Neuron (in vitro differentiated cells): ENCODE measurements around the gene P3H2.

Source experiments
- H2AFZ ChIP-seq: one replicate; pipeline ENCODE4 v1.6.1; 2013; ENCODE audit warnings: low read depth, mild to moderate bottlenecking, inconsistent platforms, low read length, moderate library complexity
- H3K27me3 ChIP-seq: one replicate; pipeline ENCODE4 v1.6.1; 2013; ENCODE audit warnings: low read length; ENCODE audit not compliant: insufficient read depth
- H3K36me3 ChIP-seq: one replicate; pipeline ENCODE4 v1.6.1; 2013; ENCODE audit warnings: low read length; ENCODE audit not compliant: insufficient read depth
- H3K4me1 ChIP-seq: one replicate; pipeline ENCODE4 v1.6.1; 2013; ENCODE audit warnings: low read length; ENCODE audit not compliant: insufficient read depth
- H3K4me3 ChIP-seq: 2 replicates; pipeline ENCODE4 v1.5.1; 2013; ENCODE audit warnings: mild to moderate bottlenecking, low read length, moderate library complexity
- H3K9me3 ChIP-seq: one replicate; pipeline ENCODE4 v1.6.1; 2013; ENCODE audit warnings: low read length

P3H2 gene

DNA sequence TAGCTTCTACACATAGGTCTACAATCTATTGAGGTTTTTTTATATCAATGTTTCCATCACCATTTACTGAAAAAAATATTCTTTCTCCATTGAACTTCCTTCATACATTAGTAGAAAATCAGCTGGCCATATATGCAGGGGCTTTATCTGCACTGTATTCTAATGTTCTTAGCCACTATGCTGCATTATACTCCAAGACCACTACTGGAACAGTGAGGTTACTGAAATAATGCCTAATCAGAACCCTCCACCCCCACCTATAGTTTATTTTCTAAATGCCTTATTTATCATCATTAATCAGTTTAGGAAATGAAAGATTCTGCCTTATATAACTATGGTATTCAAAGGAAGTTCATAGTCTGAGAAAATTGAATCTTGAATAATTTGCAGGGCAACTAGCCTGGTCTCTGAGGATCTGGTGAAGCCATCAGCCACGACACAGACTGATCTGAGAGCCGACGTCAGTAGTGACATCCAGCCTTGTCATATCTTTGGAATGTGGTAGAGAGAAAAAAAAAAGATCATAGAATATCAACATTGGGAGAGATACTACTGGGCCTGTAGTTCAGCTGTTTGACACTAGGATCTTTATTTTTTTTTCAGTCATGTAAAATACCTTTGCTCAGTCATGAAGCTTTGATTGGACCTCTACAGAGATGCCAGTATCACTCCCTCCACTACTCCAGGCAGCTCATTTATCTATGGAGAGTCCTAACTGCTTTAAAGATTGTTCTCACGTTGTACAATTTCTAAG lies 66.6 kb downstream of the P3H2 start:
- peaks cover 13% of the 10 kb centered on the region for H3K4me1 ChIP-seq

DNA sequence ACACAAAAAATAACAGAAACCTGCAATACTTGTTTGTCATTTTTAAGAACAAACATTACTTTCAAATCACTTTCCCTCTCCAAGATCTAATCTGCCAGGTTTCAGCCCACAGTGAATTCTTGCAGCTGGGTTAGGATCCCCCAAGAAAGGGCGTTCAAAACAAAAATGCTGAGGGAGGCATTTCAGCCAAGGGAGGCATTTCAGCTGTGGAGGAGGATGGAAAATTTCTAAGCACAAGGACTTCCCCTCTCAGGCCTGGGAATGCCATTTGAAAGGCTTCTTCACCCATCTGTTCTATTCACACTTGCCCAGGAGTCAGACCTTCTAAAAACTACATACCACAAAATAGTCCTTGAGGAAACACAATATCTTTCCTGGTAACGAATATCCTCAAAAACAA lies 69.1 kb downstream of the P3H2 start:
- no peak overlapping the region for H3K4me3 ChIP-seq
- H3K4me1 ChIP-seq: peaks cover 3% of the 10 kb centered on the region
- H3K9me3 ChIP-seq: no peaks in the 10 kb centered on the region
- no peaks in the 10 kb centered on the region for H3K27me3 ChIP-seq
- no peaks in the 10 kb centered on the region for H3K36me3 ChIP-seq
- H2AFZ ChIP-seq: no peak overlapping the region

More for the DNA sequence above, 66.6 kb downstream of the P3H2 start:
- H3K27me3 ChIP-seq: no peaks in the 10 kb centered on the region
- no peak overlapping the region for H3K4me3 ChIP-seq
- H2AFZ ChIP-seq: no peak overlapping the region
- H3K36me3 ChIP-seq: no peaks in the 10 kb centered on the region
- H3K9me3 ChIP-seq: no peaks in the 10 kb centered on the region

DNA sequence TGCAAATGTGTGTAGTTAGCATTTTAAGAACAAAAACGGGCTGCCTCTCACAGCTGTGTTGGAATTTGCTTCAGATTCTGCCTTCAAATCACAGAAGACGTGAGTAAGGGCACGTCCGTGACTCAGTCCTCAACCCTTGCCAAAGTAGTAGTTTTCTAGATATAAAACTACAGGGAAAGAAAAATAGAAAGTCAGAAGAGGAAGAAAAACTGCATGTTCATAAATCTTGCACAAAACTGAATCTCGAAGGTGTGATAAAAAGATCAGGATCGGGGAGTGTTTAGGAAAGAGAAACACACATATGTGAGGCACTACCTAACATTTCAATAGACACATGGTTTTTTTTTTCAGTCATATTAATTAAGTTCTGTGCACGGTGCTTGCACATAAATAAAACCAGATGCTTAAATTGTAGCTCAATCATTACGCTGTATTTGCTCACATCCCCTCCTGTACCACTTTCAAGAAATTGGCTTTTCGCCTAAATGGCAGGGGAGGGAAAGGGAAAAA lies 71.7 kb downstream of the P3H2 start:
- no peaks in the 10 kb centered on the region for H3K36me3 ChIP-seq
- no peak overlapping the region for H2AFZ ChIP-seq
- peaks cover 3% of the 10 kb centered on the region for H3K4me1 ChIP-seq
- H3K9me3 ChIP-seq: no peaks in the 10 kb centered on the region
- H3K27me3 ChIP-seq: no peaks in the 10 kb centered on the region
- H3K4me3 ChIP-seq: no peak overlapping the region

DNA sequence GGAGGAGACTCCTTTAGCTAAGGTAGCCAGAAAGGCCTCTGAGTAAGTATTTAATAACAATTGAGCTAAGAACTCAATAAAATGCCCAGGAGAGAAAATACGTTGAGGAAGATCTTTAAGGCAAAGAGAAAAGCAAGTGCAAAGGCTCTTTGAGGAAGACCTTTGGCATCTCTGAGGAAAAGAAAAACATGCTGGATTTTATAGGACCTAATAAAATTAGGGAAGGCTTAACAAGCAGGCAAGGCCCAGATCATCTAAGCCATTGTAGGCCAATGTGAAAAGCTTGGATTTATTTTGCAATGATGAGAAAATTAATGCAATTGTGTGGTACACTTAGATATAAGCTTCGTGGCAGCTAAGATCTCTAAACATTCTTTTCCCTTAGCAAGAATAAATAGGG lies 75.7 kb downstream of the P3H2 start:
- Histone ChIP-seq H3K4me3 (no peak overlapping the region), H3K4me1 (peaks cover 13% of the 10 kb centered on the region), H3K27me3 (no peaks in the 10 kb centered on the region), H3K9me3 (no peaks in the 10 kb centered on the region), H3K36me3 (no peaks in the 10 kb centered on the region), H2AFZ (no peak overlapping the region)

DNA sequence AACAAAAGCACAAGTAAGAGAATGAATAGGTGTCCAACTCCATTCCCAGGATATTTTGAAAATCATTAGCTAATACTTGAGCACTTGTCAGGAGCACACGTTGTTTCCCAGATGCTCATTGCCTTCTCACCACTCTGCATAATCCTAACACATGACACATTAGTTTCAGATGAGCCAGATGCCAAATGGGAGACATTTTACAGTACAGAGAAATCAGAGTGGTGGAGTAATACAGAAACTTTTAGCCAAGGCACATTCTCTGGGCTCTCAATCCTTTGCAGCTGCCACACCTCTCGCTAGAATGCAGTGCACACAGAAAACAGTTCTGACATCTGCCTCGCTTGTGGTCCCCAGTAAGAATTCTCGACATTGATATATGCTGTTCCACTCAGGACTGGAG lies 76.6 kb downstream of the P3H2 start:
- no peak overlapping the region for H2AFZ ChIP-seq
- no peak overlapping the region for H3K4me3 ChIP-seq
- H3K4me1 ChIP-seq: peaks cover 13% of the 10 kb centered on the region
- no peaks in the 10 kb centered on the region for H3K9me3 ChIP-seq
- no peaks in the 10 kb centered on the region for H3K36me3 ChIP-seq
- no peaks in the 10 kb centered on the region for H3K27me3 ChIP-seq

DNA sequence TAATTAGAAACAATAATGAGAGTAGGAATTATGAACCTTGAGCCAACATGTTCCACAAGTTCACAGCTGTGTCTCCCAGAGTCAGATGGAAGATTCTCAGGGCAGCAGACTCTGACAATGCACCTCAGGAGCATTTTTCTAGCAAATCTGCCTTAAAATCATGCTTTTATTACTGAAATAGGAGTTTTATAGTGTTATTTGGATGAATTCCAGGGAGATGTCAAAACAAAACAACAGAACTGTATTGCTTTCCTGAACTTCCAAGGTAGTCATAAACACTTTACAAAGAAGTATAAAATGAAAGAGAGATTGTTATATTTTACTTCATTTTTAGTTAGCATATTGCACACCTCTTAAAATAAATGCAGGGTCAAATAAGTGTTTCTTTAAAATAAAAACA lies 77.0 kb downstream of the P3H2 start:
- H3K27me3 ChIP-seq: no peaks in the 10 kb centered on the region
- H2AFZ ChIP-seq: no peak overlapping the region
- no peaks in the 10 kb centered on the region for H3K36me3 ChIP-seq
- H3K9me3 ChIP-seq: no peaks in the 10 kb centered on the region
- H3K4me3 ChIP-seq: no peak overlapping the region
- H3K4me1 ChIP-seq: peaks cover 13% of the 10 kb centered on the region

DNA sequence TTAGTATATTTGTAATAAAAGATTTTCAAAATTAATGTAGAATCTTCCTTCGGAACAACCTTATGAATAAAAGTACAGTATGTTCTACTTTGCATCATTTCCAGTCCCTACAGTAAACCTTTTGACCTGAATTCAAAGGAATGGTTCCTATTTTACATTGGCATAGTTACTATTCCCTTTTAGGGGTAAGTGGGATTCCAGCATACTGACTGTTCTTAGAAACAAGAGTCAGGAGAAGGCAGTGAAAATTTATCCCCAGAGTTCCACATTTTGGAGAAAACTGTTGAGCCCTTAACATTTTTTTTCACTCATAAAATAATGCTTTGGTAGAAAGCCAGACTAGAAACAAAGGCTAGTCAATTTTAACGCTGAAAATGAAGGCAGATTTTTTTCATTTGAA lies 78.1 kb downstream of the P3H2 start:
- H3K4me3 ChIP-seq: no peak overlapping the region

DNA sequence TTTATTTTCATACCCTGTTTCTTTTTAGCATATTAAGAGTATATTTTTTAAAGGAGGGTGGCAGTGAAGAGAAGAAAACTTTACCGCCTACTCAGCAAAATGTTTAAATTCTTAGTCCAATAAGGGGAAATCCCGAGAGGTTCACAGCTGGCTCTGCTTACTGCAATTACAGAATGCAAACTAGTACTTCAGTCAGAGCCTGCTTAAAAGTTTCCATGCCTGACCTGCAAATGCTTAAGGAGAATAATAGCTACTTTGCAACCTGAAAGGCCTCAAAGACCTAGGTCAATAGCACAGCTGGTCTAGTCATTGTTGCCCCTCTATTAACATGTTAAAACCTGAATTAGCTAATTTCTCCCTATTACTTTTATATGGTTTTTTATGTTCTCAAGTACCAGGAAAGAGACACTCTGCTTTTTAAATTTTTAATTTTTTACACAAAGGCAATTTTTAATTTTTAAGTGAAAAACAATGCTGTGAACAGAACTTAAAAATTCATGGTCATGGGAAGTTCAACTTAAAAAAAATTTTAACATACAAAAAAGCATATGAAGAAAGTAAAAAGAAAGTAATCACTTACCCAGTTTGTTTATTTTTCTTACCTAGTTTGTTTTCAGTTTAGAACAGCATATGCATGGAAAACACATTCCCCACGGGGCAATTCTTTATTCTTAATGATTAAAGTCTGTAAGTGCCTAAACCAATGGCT lies 79.2 kb downstream of the P3H2 start:
- H3K27me3 ChIP-seq: no peaks in the 10 kb centered on the region
- H3K9me3 ChIP-seq: no peaks in the 10 kb centered on the region
- no peaks in the 10 kb centered on the region for H3K36me3 ChIP-seq
- H3K4me1 ChIP-seq: peaks cover 13% of the 10 kb centered on the region
- no peak overlapping the region for H2AFZ ChIP-seq
- no peak overlapping the region for H3K4me3 ChIP-seq

More for the DNA sequence above, 78.1 kb downstream of the P3H2 start:
- Histone ChIP-seq H3K9me3 (no peaks in the 10 kb centered on the region), H3K4me1 (peaks cover 13% of the 10 kb centered on the region), H3K27me3 (no peaks in the 10 kb centered on the region), H3K36me3 (no peaks in the 10 kb centered on the region), H2AFZ (no peak overlapping the region)

DNA sequence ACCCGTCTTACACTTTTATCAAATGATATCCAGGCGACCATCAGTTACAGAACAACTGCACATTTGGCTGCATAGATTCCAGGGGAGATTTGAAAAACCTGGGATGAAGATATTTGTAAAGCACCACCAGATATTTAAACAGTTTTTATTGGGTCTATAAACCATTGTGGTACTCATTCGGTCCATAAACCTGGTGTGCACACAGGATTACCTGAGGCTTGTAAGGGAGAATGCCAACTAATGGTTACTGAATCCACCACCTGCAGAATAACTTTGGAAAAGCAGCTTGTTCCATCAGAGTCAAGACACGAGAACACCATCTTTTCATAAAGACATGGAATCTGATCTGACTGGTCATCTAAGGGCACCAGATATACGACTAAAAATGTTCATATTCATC lies 80.6 kb downstream of the P3H2 start:
- H3K27me3 ChIP-seq: no peaks in the 10 kb centered on the region
- H3K4me1 ChIP-seq: peaks cover 15% of the 10 kb centered on the region
- H3K36me3 ChIP-seq: no peaks in the 10 kb centered on the region
- H2AFZ ChIP-seq: no peak overlapping the region
- no peak overlapping the region for H3K4me3 ChIP-seq
- no peaks in the 10 kb centered on the region for H3K9me3 ChIP-seq

DNA sequence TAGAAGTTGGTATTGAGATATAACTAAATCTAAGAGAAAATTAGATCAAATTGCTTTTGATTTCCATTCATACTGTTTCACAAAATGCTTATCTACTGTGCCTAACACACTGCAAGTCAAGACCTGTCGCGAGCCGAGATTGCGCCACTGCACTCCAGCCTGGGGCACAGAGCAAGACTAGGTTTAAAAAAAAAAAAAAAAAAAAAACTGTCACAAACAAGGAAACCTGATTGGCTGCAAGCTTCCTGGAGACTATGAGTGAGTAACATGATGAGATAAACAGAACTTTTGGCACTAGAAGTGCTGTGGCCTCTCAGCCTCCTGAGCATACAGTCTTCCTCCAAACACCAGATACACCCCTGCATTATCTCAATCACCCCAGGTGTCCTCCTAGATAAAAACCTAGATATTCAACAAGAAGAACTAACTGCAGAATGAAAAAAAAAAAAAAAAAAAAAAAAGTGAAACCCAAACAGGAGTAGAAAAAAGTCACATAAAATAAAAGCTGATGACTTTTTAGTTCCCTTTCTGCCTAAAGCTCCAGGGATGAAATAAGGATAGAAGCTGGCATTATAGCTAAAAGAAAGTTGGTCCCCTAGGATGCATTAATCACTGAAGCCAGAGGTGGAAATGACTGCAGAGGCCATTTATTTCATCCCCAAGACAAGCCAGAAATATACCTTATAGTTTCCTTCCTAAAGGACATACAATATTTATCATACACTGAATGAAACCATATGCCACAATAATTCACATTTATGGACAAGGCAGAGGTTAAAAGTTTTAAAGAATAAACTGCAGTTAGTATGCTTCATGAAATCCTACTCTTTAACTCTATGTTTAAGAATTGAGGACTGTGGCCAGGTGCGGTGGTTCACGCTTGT lies 82.4 kb downstream of the P3H2 start:
- Histone ChIP-seq H2AFZ (no peak overlapping the region), H3K4me1 (peaks cover 15% of the 10 kb centered on the region), H3K9me3 (no peaks in the 10 kb centered on the region), H3K36me3 (no peaks in the 10 kb centered on the region), H3K27me3 (no peaks in the 10 kb centered on the region), H3K4me3 (no peak overlapping the region)

DNA sequence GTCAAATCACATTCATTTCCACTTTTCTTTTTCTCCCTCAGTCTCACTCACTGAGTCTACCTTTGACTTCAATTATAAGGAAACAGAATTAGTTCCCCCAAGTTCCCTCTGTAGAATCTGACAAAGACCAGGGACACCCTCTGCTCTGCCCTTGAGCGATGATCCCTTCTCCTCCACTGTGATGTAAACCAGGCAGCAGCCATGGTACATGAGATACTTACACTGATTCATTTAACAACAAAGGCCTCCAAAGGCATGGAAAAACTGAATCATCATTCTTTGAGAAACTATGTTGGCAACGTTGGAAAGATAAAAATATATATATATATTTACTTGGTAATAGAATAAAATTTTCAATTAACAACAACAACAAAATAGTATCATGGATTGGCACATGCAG lies 84.1 kb downstream of the P3H2 start:
- no peaks in the 10 kb centered on the region for H3K27me3 ChIP-seq
- H3K36me3 ChIP-seq: no peaks in the 10 kb centered on the region
- H3K4me1 ChIP-seq: peaks cover 10% of the 10 kb centered on the region
- no peak overlapping the region for H2AFZ ChIP-seq
- no peaks in the 10 kb centered on the region for H3K9me3 ChIP-seq
- no peak overlapping the region for H3K4me3 ChIP-seq

DNA sequence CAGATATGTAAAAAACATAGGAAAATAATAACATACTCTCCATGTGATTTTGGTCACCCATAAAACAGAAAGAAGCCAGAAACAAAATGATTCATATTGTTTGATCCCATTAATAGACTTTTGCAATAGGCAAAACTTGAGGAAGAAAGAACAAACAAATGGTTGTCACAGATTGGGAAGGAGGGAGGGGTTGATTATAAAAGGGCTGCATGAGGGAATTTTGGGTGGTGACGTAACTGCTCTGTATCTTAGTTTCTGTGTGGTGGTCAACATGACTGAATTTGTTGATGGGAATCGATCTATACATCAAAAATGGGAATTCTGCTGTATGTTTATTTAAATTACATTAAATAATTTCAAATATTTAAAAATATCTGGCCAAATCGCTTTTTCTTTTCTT lies 86.3 kb downstream of the P3H2 start:
- Histone ChIP-seq H3K4me1 (peaks cover 3% of the 10 kb centered on the region), H3K36me3 (no peaks in the 10 kb centered on the region), H3K27me3 (no peaks in the 10 kb centered on the region), H2AFZ (no peak overlapping the region), H3K9me3 (no peaks in the 10 kb centered on the region), H3K4me3 (no peak overlapping the region)

DNA sequence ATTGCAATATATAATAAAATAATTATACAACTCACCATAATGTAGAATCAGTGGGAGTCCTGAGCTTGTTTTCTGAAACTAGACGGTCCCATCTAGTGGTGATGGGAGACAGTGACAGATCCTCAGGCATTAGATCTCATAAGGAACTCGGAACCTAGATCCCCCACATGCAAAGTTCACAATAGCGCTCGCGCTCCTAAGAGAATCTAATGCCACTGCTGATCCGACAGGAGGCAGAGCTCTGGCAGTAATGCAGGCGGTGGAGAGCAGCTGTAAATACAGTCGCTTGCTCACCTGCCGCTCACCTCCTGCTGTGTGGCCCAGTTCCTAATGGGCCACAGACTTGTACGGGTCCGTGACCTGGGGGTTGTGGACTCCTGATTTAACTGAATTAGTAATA lies 87.8 kb downstream of the P3H2 start:
- no peak overlapping the region for H2AFZ ChIP-seq
- peaks cover 3% of the 10 kb centered on the region for H3K4me1 ChIP-seq
- no peaks in the 10 kb centered on the region for H3K36me3 ChIP-seq
- no peaks in the 10 kb centered on the region for H3K9me3 ChIP-seq
- no peaks in the 10 kb centered on the region for H3K27me3 ChIP-seq
- H3K4me3 ChIP-seq: no peak overlapping the region
